ENCODE results near the gene KIAA1549. TPM values are rescaled to one million over a fixed set of nuclear protein-coding genes. Genes with fewer than 3 reads are reported as not detected.

The KIAA1549 gene
- total RNA-seq, 4 donors from 2014 or later: 0.75 to 2.1 (median 1.2) TPM

- TF ChIP-seq CTCF (IDR thresholded peaks at IDR 0.05; ENCODE audit: low read depth): no peak
Observed at GRCh38 chr7:138917771-138918170, 63.4 kb downstream of the KIAA1549 start.

- no peak for TF ChIP-seq CTCF (IDR thresholded peaks at IDR 0.05; ENCODE audit: low read depth)
Observed at GRCh38 chr7:138916731-138917130, 64.5 kb downstream of the KIAA1549 start.

GRCh38 chr7:138916275-138916674 is 64.9 kb downstream of the KIAA1549 start:
- no peak for TF ChIP-seq CTCF (IDR thresholded peaks at IDR 0.05; ENCODE audit: low read depth)

GRCh38 chr7:138913783-138914182 is 67.4 kb downstream of the KIAA1549 start:
- no peak for TF ChIP-seq CTCF (IDR thresholded peaks at IDR 0.05; ENCODE audit: low read depth)

GRCh38 chr7:138911007-138911406 is 70.2 kb downstream of the KIAA1549 start:
- no peak for TF ChIP-seq CTCF (IDR thresholded peaks at IDR 0.05; ENCODE audit: low read depth)

- TF ChIP-seq CTCF (IDR thresholded peaks at IDR 0.05; ENCODE audit: low read depth): no peak
Observed at GRCh38 chr7:138907850-138908249, 73.3 kb downstream of the KIAA1549 start.

GRCh38 chr7:138907201-138907847 is 73.9 kb downstream of the KIAA1549 start:
- TF ChIP-seq CTCF (IDR thresholded peaks at IDR 0.05; ENCODE audit: low read depth): no peak

All from subcutaneous adipose tissue (tissue), 4 donors.